Trophoblast cell (in vitro differentiated cells and primary cell): Measurements from ENCODE around the gene TRIM43B.
"Not testable (repeated sequence)": the region's sequence is repeated elsewhere in the genome, so short reads cannot be mapped to it uniquely, and the experiment has no call there.

Source experiments
- DNase-seq, 2 donors: peaks; one replicate each; pipeline ENCODE4 v3.0.0-alpha.2; 2016
- H2AFZ ChIP-seq: 2 replicates; pipeline ENCODE4 v1.6.1; 2013; ENCODE audit warnings: low read length, moderate library complexity, mild to moderate bottlenecking; ENCODE audit not compliant: insufficient read depth, poor library complexity
- H2AK5ac ChIP-seq: 2 replicates; pipeline ENCODE4 v1.6.1; 2013; ENCODE audit warnings: mild to moderate bottlenecking, low read length
- H2BK120ac ChIP-seq: 2 replicates; pipeline ENCODE4 v1.6.1; 2013; ENCODE audit warnings: low read length, mild to moderate bottlenecking, moderate library complexity; ENCODE audit not compliant: insufficient read depth, poor library complexity
- H2BK12ac ChIP-seq: 2 replicates; pipeline ENCODE4 v1.6.1; 2013; ENCODE audit warnings: mild to moderate bottlenecking, low read length, moderate library complexity
- H2BK5ac ChIP-seq: 2 replicates; pipeline ENCODE4 v1.6.1; 2013; ENCODE audit warnings: low read length, low read depth, moderate library complexity, mild to moderate bottlenecking; ENCODE audit not compliant: poor library complexity
- H3K14ac ChIP-seq: 2 replicates; pipeline ENCODE4 v1.6.1; 2013; ENCODE audit warnings: mild to moderate bottlenecking, low read length
- H3K18ac ChIP-seq: 2 replicates; pipeline ENCODE4 v1.6.1; 2013; ENCODE audit warnings: mild to moderate bottlenecking, low read length
- H3K23ac ChIP-seq: 2 replicates; pipeline ENCODE4 v1.6.1; 2013; ENCODE audit warnings: low read length
- H3K27ac ChIP-seq: 2 replicates; pipeline ENCODE4 v1.5.1; 2013; ENCODE audit warnings: low read depth, mild to moderate bottlenecking, inconsistent platforms, low read length, moderate library complexity
- H3K27me3 ChIP-seq: 2 replicates; pipeline ENCODE4 v1.6.1; 2013; ENCODE audit warnings: inconsistent platforms, mild to moderate bottlenecking, low read length, moderate library complexity; ENCODE audit not compliant: insufficient read depth
- H3K36me3 ChIP-seq, 2 experiments: 1 replicate in 1 of 2; 2 replicates in 1 of 2; pipeline ENCODE4 v1.6.1; 2013; ENCODE audit warnings: low read length in 2 of 2, mild to moderate bottlenecking in 2 of 2, moderate library complexity in 1 of 2; ENCODE audit not compliant: insufficient read depth in 2 of 2, control insufficient read depth in 1 of 2
- H3K4ac ChIP-seq: 2 replicates; pipeline ENCODE4 v1.6.1; 2013; ENCODE audit warnings: low read depth, mild to moderate bottlenecking, low read length, moderate library complexity
- H3K4me1 ChIP-seq, 2 experiments: 1 replicate in 1 of 2; 2 replicates in 1 of 2; pipeline ENCODE4 v1.6.1; 2013; ENCODE audit warnings: low read length in 2 of 2, mild to moderate bottlenecking in 2 of 2, moderate library complexity in 1 of 2; ENCODE audit not compliant: insufficient read depth in 2 of 2, control insufficient read depth in 1 of 2
- H3K4me2 ChIP-seq: 2 replicates; pipeline ENCODE4 v1.6.1; 2013; ENCODE audit warnings: inconsistent platforms, mild to moderate bottlenecking, low read length, moderate library complexity
- H3K4me3 ChIP-seq: 2 replicates; pipeline ENCODE4 v1.5.1; 2013; ENCODE audit warnings: mild to moderate bottlenecking, low read depth, low read length, inconsistent platforms
- H3K79me1 ChIP-seq: one replicate; pipeline ENCODE4 v1.6.1; 2013; ENCODE audit warnings: low read length
- H3K79me2 ChIP-seq: 2 replicates; pipeline ENCODE4 v1.6.1; 2013; ENCODE audit warnings: low read length, mild to moderate bottlenecking; ENCODE audit not compliant: control insufficient read depth, insufficient read depth, poor library complexity
- H3K9ac ChIP-seq: 2 replicates; pipeline ENCODE4 v1.6.1; 2013; ENCODE audit warnings: mild to moderate bottlenecking, low read length
- H3K9me3 ChIP-seq: 2 replicates; pipeline ENCODE4 v1.6.1; 2013; ENCODE audit warnings: low read depth, mild to moderate bottlenecking, control low read depth, inconsistent platforms, low read length; ENCODE audit not compliant: insufficient read depth
- H4K12ac ChIP-seq: 2 replicates; pipeline ENCODE4 v1.6.1; 2013; ENCODE audit warnings: low read depth, mild to moderate bottlenecking, low read length, moderate library complexity
- H4K8ac ChIP-seq: 2 replicates; pipeline ENCODE4 v1.6.1; 2013; ENCODE audit warnings: low read depth, mild to moderate bottlenecking, low read length, moderate library complexity
- H4K91ac ChIP-seq: one replicate; pipeline ENCODE4 v1.6.1; 2013; ENCODE audit warnings: low read depth, mild to moderate bottlenecking, low read length, moderate library complexity
- WGBS: extraction: QIAGEN DNeasy Blood & Tissue Kit; methylation state at CpG from one replicate; pipeline ENCODE4 v1.1.7; 2013; ENCODE audit warnings: missing lambda C conversion rate; ENCODE audit not compliant: insufficient read length, insufficient coverage; ENCODE audit errors: extremely low coverage; 5-methylcytosine and 5-hydroxymethylcytosine counted together

TRIM43B gene

GRCh38 chr2:95475025-95475424, 9.5 kb downstream of the TRIM43B start:
- not testable (repeated sequence) for H3K36me3 ChIP-seq, H3K27me3 ChIP-seq, H3K4ac ChIP-seq, H3K27ac ChIP-seq, H2AK5ac ChIP-seq, DNase-seq, H3K79me2 ChIP-seq, H3K9ac ChIP-seq, H2BK120ac ChIP-seq, H4K8ac ChIP-seq, H3K9me3 ChIP-seq, H4K12ac ChIP-seq, H3K79me1 ChIP-seq, H3K14ac ChIP-seq, H3K4me2 ChIP-seq, H3K23ac ChIP-seq, H4K91ac ChIP-seq, H3K4me1 ChIP-seq, H2BK5ac ChIP-seq, H3K18ac ChIP-seq, H3K4me3 ChIP-seq, H2AFZ ChIP-seq, H2BK12ac ChIP-seq
- no CpG with 5 or more reads among the region's 3 CpGs for WGBS

GRCh38 chr2:95467984-95468383, 16.6 kb downstream of the TRIM43B start:
- not testable (repeated sequence) for DNase-seq

GRCh38 chr2:95466572-95466971, 18.0 kb downstream of the TRIM43B start:
- H4K12ac ChIP-seq, H3K4me1 ChIP-seq, H4K8ac ChIP-seq, H3K9ac ChIP-seq, H3K36me3 ChIP-seq, H3K4ac ChIP-seq, H3K23ac ChIP-seq, H4K91ac ChIP-seq, H2AFZ ChIP-seq, H3K4me3 ChIP-seq, H3K79me2 ChIP-seq, H2BK5ac ChIP-seq, H2BK12ac ChIP-seq, H3K4me2 ChIP-seq, H2AK5ac ChIP-seq, H3K18ac ChIP-seq, H3K79me1 ChIP-seq, H3K14ac ChIP-seq, H3K9me3 ChIP-seq, H3K27me3 ChIP-seq, DNase-seq, H2BK120ac ChIP-seq, H3K27ac ChIP-seq: not testable (repeated sequence)
- no CpG with 5 or more reads among the region's 2 CpGs for WGBS

More at GRCh38 chr2:95467984-95468383, 16.6 kb downstream of the TRIM43B start:
- H2BK5ac ChIP-seq, H3K27ac ChIP-seq, H4K8ac ChIP-seq, H4K12ac ChIP-seq, H3K4me2 ChIP-seq, H2BK120ac ChIP-seq, H3K18ac ChIP-seq, H3K79me2 ChIP-seq, H3K9me3 ChIP-seq, H2AFZ ChIP-seq, H3K4me3 ChIP-seq, H3K36me3 ChIP-seq, H4K91ac ChIP-seq, H3K79me1 ChIP-seq, H3K23ac ChIP-seq, H3K9ac ChIP-seq, H2AK5ac ChIP-seq, H3K4ac ChIP-seq, H2BK12ac ChIP-seq, H3K4me1 ChIP-seq, H3K27me3 ChIP-seq, H3K14ac ChIP-seq: not testable (repeated sequence)
- no CpG with 5 or more reads among the region's 3 CpGs for WGBS

DNA sequence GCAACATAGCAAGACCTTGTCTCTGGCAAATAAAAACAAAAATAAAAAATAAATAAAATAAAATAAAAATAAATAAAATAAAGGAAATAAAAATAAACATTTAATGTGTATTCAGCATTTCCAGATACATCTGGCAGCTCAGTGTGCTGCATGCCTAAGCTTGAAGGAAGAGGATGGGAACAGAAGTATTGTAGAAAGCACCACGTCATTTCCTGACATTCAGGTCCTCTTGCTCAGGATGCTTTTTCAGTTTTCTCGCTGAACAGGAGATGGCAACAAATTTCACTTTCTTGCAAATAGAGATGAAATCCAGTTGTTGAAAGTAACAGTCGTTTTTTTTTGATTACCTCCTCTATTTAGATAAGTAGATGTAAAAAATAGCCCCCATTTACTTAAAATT, 21.3 kb downstream of the TRIM43B start:
- H3K4me2 ChIP-seq, H3K14ac ChIP-seq, H3K23ac ChIP-seq, DNase-seq, H2BK5ac ChIP-seq, H3K9me3 ChIP-seq, H2AK5ac ChIP-seq, H3K18ac ChIP-seq, H4K8ac ChIP-seq, H3K36me3 ChIP-seq, H3K4ac ChIP-seq, H4K12ac ChIP-seq, H3K27me3 ChIP-seq, H4K91ac ChIP-seq, H3K4me3 ChIP-seq, H3K4me1 ChIP-seq, H3K79me2 ChIP-seq, H2AFZ ChIP-seq, H2BK120ac ChIP-seq, H3K79me1 ChIP-seq, H3K27ac ChIP-seq, H2BK12ac ChIP-seq, H3K9ac ChIP-seq: not testable (repeated sequence)
- no CpG with 5 or more reads among the region's 3 CpGs for WGBS
